H1 (cell line): Measurements from ENCODE around the gene TSSK6.

Source experiments
- BACH1 ChIP-seq: IDR thresholded peaks from 2 replicates; pipeline ENCODE4 v1.6.1; 2012; ENCODE audit warnings: low read length, improper control_type of control experiment
- CBX5 ChIP-seq: fragments of 300-800, 300-1000 bp; sonication (generic); IDR thresholded peaks from 2 replicates; pipeline ENCODE4 v1.7.1; 2016; ENCODE audit warnings: antibody characterized with exemption, low read length, low read depth
- CHD1 ChIP-seq: IDR thresholded peaks from 2 replicates; pipeline ENCODE4 v1.6.1; 2012; ENCODE audit warnings: low read depth, low read length, improper control_type of control experiment
- CHD2 ChIP-seq: IDR thresholded peaks from 2 replicates; pipeline ENCODE4 v1.6.1; 2012; ENCODE audit warnings: low read length, improper control_type of control experiment
- EP300 ChIP-seq, 2 experiments: IDR thresholded peaks; 1 replicate in 1 of 2; 2 replicates in 1 of 2; pipeline ENCODE4 v1.6.1; 2011 to 2012; ENCODE audit warnings: low read depth in 2 of 2, low read length in 2 of 2, mild to moderate bottlenecking in 2 of 2, borderline replicate concordance in 1 of 2, inconsistent platforms in 1 of 2, moderate library complexity in 1 of 2
- EZH2 ChIP-seq: fragments of 200-600 bp; sonication (generic); IDR thresholded peaks from 2 replicates; pipeline ENCODE4 v1.7.1; 2012; ENCODE audit warnings: low read depth, mild to moderate bottlenecking, moderate library complexity, low read length, inconsistent platforms; ENCODE audit not compliant: severe bottlenecking
- JUN ChIP-seq: IDR thresholded peaks from 2 replicates; pipeline ENCODE4 v1.6.1; 2011; ENCODE audit warnings: low read depth, mild to moderate bottlenecking, improper control_type of control experiment, low read length
- NANOG ChIP-seq: IDR thresholded peaks from 2 replicates; pipeline ENCODE4 v1.6.1; 2011; ENCODE audit warnings: low read length, low read depth, mild to moderate bottlenecking, inconsistent platforms; ENCODE audit not compliant: insufficient read depth, poor library complexity, severe bottlenecking
- PHF8 ChIP-seq: fragments of 200-600 bp; sonication (generic); conservative IDR thresholded peaks from 2 replicates; pipeline ENCODE4 v1.7.1; 2012; ENCODE audit warnings: low read depth, mild to moderate bottlenecking, inconsistent platforms, low read length, moderate library complexity
- POLR2A ChIP-seq, 2 experiments: IDR thresholded peaks; 1 replicate in 1 of 2; 2 replicates in 1 of 2; pipeline ENCODE4 v1.6.1; 2011; ENCODE audit warnings: low read depth in 2 of 2, low read length in 2 of 2, mild to moderate bottlenecking in 2 of 2; ENCODE audit errors: control extremely low read depth in 1 of 2
- TEAD4 ChIP-seq: IDR thresholded peaks from 2 replicates; pipeline ENCODE4 v1.6.1; 2012; ENCODE audit warnings: low read depth, low read length, inconsistent platforms, mixed read lengths
- TF ChIP-seq, protein P1 (sequence below), 3 experiments: IDR thresholded peaks; 1 replicate in 2 of 3; 2 replicates in 1 of 3; pipeline versions ENCODE4 v1.5.1 to v1.6.1; 2011; ENCODE audit warnings: low read length in 3 of 3, mild to moderate bottlenecking in 3 of 3, inconsistent platforms in 2 of 3, low read depth in 1 of 3, moderate library complexity in 1 of 3; ENCODE audit not compliant: insufficient read depth in 1 of 3; ENCODE audit errors: control extremely low read depth in 1 of 3
- TF ChIP-seq, protein P2 (sequence below): IDR thresholded peaks from 2 replicates; pipeline ENCODE4 v1.6.1; 2012; ENCODE audit warnings: inconsistent platforms
- TF ChIP-seq, protein P3 (sequence below): IDR thresholded peaks from 2 replicates; pipeline ENCODE4 v1.6.1; 2011; ENCODE audit warnings: low read length, improper control_type of control experiment

- TF ChIP-seq BACH1, result no peak
- TF ChIP-seq TEAD4, result no peak
- TF ChIP-seq CBX5, result no peak
- no peak for TF ChIP-seq NANOG
- TF ChIP-seq, protein P1, sequence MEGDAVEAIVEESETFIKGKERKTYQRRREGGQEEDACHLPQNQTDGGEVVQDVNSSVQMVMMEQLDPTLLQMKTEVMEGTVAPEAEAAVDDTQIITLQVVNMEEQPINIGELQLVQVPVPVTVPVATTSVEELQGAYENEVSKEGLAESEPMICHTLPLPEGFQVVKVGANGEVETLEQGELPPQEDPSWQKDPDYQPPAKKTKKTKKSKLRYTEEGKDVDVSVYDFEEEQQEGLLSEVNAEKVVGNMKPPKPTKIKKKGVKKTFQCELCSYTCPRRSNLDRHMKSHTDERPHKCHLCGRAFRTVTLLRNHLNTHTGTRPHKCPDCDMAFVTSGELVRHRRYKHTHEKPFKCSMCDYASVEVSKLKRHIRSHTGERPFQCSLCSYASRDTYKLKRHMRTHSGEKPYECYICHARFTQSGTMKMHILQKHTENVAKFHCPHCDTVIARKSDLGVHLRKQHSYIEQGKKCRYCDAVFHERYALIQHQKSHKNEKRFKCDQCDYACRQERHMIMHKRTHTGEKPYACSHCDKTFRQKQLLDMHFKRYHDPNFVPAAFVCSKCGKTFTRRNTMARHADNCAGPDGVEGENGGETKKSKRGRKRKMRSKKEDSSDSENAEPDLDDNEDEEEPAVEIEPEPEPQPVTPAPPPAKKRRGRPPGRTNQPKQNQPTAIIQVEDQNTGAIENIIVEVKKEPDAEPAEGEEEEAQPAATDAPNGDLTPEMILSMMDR (IDR thresholded peaks at IDR 0.05; ENCODE audit: control extremely low read depth in 1 of 3, insufficient read depth in 1 of 3, low read depth in 1 of 3, low read length in 3 of 3), result no peak
- TF ChIP-seq JUN, result no peak
- TF ChIP-seq EP300 (IDR thresholded peaks at IDR 0.05; ENCODE audit: borderline replicate concordance in 1 of 2, low read depth in 2 of 2, low read length in 2 of 2), result no peak
- no peak for TF ChIP-seq POLR2A (IDR thresholded peaks at IDR 0.05; ENCODE audit: control extremely low read depth in 1 of 2, low read depth in 2 of 2, low read length in 2 of 2)
- no peak for TF ChIP-seq EZH2
- no peak for TF ChIP-seq PHF8
- TF ChIP-seq, protein P2, sequence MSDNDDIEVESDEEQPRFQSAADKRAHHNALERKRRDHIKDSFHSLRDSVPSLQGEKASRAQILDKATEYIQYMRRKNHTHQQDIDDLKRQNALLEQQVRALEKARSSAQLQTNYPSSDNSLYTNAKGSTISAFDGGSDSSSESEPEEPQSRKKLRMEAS, result no peak
- TF ChIP-seq CHD1, result no peak
- TF ChIP-seq, protein P3, sequence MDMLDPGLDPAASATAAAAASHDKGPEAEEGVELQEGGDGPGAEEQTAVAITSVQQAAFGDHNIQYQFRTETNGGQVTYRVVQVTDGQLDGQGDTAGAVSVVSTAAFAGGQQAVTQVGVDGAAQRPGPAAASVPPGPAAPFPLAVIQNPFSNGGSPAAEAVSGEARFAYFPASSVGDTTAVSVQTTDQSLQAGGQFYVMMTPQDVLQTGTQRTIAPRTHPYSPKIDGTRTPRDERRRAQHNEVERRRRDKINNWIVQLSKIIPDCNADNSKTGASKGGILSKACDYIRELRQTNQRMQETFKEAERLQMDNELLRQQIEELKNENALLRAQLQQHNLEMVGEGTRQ, result no peak
- TF ChIP-seq CHD2, result no peak
Measured at GRCh38 chr19:19527371-19527656, 12.0 kb upstream of the TSSK6 start.
